ENCODE results near the gene IL2RG. TPM values are rescaled to one million over a fixed set of nuclear protein-coding genes. Genes with fewer than 3 reads are reported as not detected.

Gene IL2RG
- total RNA-seq, 1 donor from 2014 or later, result 12.2 TPM

DNA sequence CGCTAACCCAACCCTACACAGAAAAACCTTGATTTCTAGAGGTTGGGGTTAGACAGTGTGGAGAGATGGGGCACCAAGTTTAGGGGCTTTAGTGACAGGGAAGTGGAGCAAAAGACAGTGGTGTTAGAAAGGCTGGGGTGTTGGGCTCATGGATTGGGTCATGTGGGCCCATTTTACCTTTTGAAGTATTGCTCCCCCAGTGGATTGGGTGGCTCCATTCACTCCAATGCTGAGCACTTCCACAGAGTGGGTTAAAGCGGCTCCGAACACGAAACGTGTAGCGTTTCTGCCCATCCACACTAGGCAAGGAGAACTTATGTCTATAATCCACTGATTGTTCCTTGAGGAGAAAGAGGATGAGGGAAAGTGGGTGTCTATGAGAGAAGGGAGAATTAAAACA is 2.3 kb downstream of the IL2RG start:
- DNase-seq (ENCODE audit: low read depth), result no peak

DNA sequence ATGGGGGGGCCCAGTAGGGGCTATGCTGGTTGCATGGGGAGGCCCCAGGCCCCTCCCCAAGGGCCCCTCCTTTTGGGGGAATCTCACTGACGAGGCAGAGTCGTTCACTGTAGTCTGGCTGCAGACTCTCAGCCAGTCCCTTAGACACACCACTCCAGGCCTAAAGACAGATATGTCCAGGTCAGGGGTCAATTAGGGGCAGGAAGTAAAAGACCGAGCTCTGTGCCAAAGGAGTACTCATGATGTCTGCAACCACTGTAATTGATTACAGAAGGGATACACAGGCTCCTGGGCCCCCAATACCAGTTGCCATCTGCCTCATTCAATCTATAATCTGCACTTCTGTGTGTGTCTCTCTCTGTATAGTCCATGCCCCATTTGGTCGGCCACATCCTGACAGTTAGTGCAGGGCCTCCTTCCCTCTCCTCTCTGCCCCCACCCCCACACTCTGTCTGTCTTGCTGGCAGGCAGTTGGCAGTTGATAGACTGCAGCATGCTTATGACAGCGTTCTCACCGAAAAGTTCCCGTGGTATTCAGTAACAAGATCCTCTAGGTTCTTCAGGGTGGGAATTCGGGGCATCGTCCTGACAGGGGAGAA is 3.5 kb downstream of the IL2RG start:
- peak; percentile 39 for DNase-seq (ENCODE audit: low read depth)

DNA sequence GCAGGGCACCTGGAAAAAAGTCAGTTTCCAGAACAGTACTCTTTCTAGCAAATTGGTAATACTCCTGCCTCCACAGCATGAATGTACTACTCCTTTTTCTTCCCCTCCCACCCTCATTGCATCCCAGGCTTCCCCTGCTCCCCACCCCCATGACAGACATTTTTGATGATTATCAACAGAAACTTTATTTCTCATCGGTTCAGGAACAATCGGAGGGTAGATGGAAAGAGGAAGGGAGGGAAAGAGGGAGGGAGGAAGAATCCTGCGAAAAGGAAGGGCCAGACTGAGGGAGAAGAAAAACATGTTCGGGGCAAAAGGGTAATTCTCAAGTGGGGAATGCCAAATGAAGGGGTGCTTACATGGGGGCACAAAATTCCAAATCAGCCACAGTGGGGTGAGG is 4.1 kb downstream of the IL2RG start:
- DNase-seq (ENCODE audit: low read depth), result no peak

DNA sequence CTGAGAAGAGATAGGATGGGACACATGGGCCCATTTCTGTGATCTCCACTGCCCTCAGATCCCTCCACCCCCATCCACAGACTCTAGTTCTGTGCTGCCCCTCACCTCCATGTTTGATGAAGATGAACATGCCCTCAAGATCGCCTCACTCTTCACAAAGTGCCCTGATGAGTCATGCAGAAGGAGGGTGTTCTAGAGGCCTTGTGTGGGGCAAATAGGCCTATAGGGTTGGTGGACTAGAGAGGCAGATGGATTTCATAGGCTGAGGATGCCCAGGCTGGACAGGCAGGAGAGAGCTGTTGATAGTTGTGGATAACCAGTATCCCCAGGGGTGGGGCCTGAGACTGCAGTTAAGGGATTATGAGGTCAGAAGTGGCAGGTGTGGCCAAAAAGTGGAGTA is 5.0 kb downstream of the IL2RG start, which contains the start of gene CXorf65:
Gene CXorf65 (minus strand): TSS at position 314 of the 400 bp plus-strand sequence. CDS start 184 bp downstream, at position 130.
- DNase-seq (ENCODE audit: low read depth), result peak; percentile 44

DNA sequence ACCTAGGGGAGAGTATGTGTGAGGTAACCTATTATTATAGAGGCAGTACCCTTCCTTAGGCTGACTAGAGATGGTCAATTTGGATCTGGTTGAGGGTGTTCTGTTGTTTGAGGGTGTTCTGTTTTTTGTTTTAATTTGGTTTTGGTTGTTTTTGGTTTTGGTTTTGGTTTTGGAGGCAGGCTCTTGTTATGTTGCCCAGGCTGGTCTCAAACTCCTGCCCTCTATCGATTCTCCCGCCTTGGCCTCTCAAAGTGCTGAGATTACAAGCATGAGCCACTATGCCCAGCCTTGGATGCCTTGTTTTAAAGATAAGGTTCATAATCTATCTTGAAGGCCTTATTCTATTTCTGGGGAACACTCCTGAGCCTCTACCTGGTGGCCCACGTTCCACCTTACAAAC is 5.7 kb downstream of the IL2RG start:
- DNase-seq (ENCODE audit: low read depth), result no peak

DNA sequence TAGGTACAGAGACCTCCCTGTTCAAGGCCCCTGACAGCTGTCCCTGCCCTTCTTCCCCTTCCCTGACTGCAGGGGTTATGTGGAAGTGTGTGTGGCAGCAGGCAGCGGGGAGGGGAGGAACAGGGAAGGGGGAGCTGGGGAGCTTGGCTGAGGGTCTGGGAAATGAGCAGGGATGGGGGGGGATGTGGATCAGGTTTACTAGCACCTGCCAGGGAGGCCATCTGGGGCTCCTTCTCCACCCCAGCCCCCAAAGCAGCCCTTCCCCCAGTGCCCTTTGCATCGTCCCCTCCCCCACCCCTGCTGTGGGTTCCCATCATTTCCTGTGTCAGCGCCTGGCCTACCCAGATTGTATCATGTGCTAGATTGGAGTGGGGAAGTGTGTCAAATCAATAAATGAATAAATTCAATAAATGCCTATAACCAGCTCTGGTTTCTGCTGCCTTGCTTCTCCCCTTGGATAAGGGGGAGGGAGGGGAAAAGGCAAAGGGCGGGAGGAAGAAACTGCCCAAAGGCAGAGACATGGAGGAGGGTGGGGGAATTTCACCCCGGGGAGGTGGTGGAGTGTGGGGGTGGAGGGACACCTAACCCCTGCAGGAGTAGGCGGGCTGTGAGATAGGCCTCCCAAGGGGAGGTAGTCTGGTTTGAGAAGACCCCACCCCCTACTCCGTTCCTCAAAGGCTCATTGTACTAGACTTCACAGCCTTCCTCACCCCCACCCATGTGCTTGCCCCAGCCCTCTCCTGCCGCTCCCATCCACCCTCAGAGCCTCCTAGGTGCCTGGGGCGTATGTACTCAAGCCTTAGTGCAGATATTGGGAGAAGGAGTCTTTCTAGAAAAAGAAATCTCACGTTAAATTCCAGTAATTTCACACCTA is 8.0 kb downstream of the IL2RG start:
- DNase-seq (ENCODE audit: low read depth), result peak; percentile 49

DNA sequence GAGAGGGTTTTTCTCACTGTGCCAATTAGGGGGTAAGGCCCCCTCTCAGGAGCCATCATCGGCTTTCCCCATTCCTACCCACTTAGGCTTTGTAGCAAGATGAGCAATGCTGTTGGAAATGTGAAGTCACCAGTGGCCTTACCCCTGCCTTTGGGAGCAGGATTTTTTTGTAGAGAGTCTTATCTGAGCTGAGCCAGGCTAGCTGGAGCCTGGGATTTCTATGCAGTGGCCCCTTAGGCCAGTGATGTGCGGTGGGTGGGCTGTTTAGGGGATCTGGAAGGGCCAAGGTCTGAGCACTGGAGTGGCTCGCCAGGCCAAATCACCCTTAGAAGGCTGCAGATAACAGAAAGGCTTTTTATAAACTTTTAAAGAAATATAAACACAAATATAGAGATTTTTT is 9.1 kb downstream of the IL2RG start:
- no peak for DNase-seq (ENCODE audit: low read depth)

DNA sequence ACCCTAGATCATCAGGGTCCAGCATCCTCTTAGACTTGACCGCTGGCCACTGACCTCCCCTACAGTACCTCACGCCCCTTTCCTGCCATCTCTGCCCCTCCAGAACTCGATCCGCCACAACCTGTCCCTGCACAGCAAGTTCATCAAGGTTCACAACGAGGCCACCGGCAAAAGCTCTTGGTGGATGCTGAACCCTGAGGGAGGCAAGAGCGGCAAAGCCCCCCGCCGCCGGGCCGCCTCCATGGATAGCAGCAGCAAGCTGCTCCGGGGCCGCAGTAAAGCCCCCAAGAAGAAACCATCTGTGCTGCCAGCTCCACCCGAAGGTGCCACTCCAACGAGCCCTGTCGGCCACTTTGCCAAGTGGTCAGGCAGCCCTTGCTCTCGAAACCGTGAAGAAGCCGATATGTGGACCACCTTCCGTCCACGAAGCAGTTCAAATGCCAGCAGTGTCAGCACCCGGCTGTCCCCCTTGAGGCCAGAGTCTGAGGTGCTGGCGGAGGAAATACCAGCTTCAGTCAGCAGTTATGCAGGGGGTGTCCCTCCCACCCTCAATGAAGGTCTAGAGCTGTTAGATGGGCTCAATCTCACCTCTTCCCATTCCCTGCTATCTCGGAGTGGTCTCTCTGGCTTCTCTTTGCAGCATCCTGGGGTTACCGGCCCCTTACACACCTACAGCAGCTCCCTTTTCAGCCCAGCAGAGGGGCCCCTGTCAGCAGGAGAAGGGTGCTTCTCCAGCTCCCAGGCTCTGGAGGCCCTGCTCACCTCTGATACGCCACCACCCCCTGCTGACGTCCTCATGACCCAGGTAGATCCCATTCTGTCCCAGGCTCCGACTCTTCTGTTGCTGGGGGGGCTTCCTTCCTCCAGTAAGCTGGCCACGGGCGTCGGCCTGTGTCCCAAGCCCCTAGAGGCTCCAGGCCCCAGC is 10.5 kb downstream of the IL2RG start:
- no peak for DNase-seq (ENCODE audit: low read depth)

- no peak for DNase-seq (ENCODE audit: low read depth)
Observed at GRCh38 chrX:71099736-71100135, 11.6 kb downstream of the IL2RG start.

DNA sequence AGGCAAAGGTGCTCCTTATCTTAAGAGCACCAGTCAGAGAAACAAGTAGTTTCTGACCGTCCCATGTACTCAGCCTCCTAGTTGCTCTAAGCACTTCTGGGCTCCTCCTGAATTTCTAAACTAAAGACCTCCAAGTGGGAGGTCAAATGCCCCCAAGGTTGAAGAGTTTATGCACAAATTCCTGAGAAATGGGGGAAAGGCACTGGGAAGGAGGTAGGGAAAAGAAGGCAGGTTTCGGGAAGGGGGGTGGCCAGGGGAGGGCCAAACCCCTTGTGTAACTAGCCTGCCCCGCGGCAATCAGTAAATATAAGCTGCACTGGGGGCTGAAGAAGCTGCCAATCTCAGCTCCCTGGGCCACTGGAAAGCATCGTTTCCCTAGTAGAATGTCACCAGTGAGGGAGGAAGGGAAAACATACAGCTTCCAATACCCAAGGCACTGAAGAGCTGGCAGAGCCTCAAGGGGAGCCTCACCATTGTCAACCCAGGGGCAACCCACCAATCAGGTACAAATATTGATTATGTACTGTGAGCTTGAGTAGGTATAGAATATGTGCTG is 12.3 kb downstream of the IL2RG start:
- DNase-seq (ENCODE audit: low read depth), result no peak

DNA sequence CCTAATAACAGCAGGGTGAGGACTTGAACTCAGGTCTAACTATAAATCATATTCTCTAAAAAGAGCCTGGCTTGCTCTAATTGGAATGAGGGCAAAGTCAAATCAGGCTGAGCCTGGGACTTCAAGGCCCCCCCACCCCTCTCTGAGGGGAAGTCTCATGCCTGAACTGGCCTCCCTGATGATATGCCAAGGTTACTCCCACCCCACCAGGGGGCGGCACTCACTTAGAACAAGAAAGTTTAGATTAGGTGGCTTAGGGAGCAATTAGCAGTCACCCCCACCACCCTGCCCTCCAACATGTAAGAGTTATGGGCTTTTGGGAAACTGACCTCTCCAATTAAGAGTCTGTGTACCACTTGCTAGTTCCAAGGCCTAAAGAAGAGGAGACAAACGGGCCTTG is 13.1 kb downstream of the IL2RG start:
- DNase-seq (ENCODE audit: low read depth), result peak; percentile 56

DNA sequence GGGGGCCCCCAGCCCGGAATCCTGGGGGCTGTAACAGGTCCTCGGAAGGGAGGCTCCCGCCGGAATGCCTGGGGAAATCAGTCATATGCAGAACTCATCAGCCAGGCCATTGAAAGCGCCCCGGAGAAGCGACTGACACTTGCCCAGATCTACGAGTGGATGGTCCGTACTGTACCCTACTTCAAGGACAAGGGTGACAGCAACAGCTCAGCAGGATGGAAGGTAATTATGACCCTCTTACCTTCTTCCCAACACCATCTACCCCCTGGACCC is 14.7 kb downstream of the IL2RG start:
- DNase-seq (ENCODE audit: low read depth), result no peak

GRCh38 chrX:71095981-71096759 is 15.2 kb downstream of the IL2RG start:
- DNase-seq (ENCODE audit: low read depth), result peak; percentile 50

DNA sequence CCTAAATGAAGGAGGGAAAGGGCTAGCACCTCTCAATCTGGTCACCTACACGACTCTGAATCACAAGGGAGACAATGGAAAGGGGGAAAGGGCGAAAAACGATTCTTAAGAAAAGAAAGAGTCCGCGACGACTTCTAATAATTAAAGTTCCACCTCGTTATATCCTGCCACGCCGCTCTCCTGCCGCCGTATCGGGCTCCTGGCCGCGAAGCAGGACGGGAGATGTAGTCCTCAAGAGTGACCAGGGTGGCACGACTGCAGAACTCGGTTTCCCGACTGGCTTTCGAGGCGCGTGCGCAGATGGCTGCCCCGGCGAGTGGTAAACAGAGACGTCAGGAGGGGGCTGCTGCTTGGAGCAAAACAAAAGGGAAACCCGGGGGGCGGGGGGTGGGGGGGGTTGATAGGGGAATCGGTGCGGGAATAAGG is 15.8 kb downstream of the IL2RG start, which contains the start of gene FOXO4:
Gene FOXO4 (plus strand): TSS at position 297 of the 426 bp plus-strand sequence. CDS start 678 bp downstream, outside the sequence.
- DNase-seq (ENCODE audit: low read depth), result peak; percentile 86

- no peak for DNase-seq (ENCODE audit: low read depth)
Observed at GRCh38 chrX:71095033-71095432, 16.3 kb downstream of the IL2RG start.

- DNase-seq (ENCODE audit: low read depth), result no peak
Observed at GRCh38 chrX:71091263-71091662, 20.1 kb downstream of the IL2RG start.

DNA sequence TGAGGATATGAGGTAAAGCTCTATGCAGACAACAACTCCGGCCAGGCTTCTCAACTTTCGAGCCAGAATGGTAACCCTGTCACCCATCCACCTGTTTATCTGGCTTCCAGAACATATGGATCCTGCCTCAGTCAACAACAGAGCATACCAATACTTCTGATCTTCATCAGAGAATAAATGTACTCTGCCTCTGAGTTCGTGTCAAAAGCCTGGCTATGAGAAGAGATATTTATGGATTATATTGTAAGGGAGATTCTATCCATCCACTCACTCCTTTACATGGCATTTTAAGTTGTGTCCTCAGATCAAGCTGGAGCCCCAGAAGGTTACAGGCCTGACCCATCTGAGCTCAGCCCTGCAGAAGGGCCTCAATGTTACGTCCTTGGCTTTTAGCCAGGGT is 25.5 kb downstream of the IL2RG start:
- DNase-seq (ENCODE audit: low read depth), result no peak

GRCh38 chrX:71082822-71083221 is 28.6 kb downstream of the IL2RG start:
- no peak for DNase-seq (ENCODE audit: low read depth)

GRCh38 chrX:71082124-71082647 is 29.2 kb downstream of the IL2RG start:
- DNase-seq (ENCODE audit: low read depth), result no peak
